ENCODE measurements around the gene NEURL1B.

Gene NEURL1B

GRCh38 chr5:172717481-172718195, 76.6 kb downstream of the NEURL1B start:
- no peak for DNase-seq

GRCh38 chr5:172718527-172719114, 77.6 kb downstream of the NEURL1B start:
- no peak for DNase-seq

GRCh38 chr5:172719211-172719610, 78.1 kb downstream of the NEURL1B start:
- DNase-seq = no peak

GRCh38 chr5:172720655-172721054, 79.6 kb downstream of the NEURL1B start:
- no peak for DNase-seq

GRCh38 chr5:172721455-172722326, 80.6 kb downstream of the NEURL1B start:
- no peak for DNase-seq

GRCh38 chr5:172722327-172722815, 81.3 kb downstream of the NEURL1B start:
- no peak for DNase-seq

GRCh38 chr5:172723508-172723907, 82.4 kb downstream of the NEURL1B start:
- DNase-seq = no peak

- DNase-seq = no peak
Observed at GRCh38 chr5:172724242-172725183, 83.5 kb downstream of the NEURL1B start.

GRCh38 chr5:172725273-172725672, 84.2 kb downstream of the NEURL1B start:
- no peak for DNase-seq

GRCh38 chr5:172725785-172726184, 84.7 kb downstream of the NEURL1B start:
- no peak for DNase-seq

- no peak for DNase-seq
Observed at GRCh38 chr5:172726966-172727365, 85.9 kb downstream of the NEURL1B start.

GRCh38 chr5:172727551-172727950, 86.5 kb downstream of the NEURL1B start:
- DNase-seq = no peak

- DNase-seq = no peak
Observed at GRCh38 chr5:172728481-172729241, 87.6 kb downstream of the NEURL1B start.

GRCh38 chr5:172729588-172729987, 88.5 kb downstream of the NEURL1B start:
- DNase-seq = no peak

- DNase-seq = no peak
Observed at GRCh38 chr5:172730222-172730621, 89.2 kb downstream of the NEURL1B start.

GRCh38 chr5:172730981-172731679, 90.1 kb downstream of the NEURL1B start:
- DNase-seq = no peak

GRCh38 chr5:172731680-172732074, 90.6 kb downstream of the NEURL1B start:
- DNase-seq = no peak

GRCh38 chr5:172732201-172732865, 91.3 kb downstream of the NEURL1B start:
- no peak for DNase-seq

- DNase-seq = no peak
Observed at GRCh38 chr5:172733131-172733973, 92.3 kb downstream of the NEURL1B start.
